H1 (cell line): ENCODE results near the gene KATNIP. TPM values are rescaled to one million over a fixed set of nuclear protein-coding genes. Genes with fewer than 3 reads are reported as not detected.

Experiments
- CTBP2 ChIP-seq: IDR thresholded peaks from 2 replicates; pipeline ENCODE4 v1.7.0; 2011; ENCODE audit warnings: borderline replicate concordance, mild to moderate bottlenecking, moderate library complexity, mixed read lengths, low read length; ENCODE audit not compliant: insufficient read depth, insufficient read length
- POLR2A ChIP-seq, 2 experiments: IDR thresholded peaks; 1 replicate in 1 of 2; 2 replicates in 1 of 2; pipeline ENCODE4 v1.6.1; 2011; ENCODE audit warnings: low read depth in 2 of 2, low read length in 2 of 2, mild to moderate bottlenecking in 2 of 2; ENCODE audit errors: control extremely low read depth in 1 of 2
- POU5F1 ChIP-seq: IDR thresholded peaks from 2 replicates; pipeline ENCODE4 v1.6.1; 2011; ENCODE audit warnings: low read depth, mild to moderate bottlenecking, low read length, moderate library complexity
- polyA plus RNA-seq, 7 experiments: library from polyadenylated mRNA; depleted of rRNA in 3 of 7; stranded (reverse) in 5 of 7; unstranded in 2 of 7; fragments of >200 nt in 5 of 7; fragments of 200-250 nt in 2 of 7; gene quantifications; 1 replicate in 5 of 7; 2 replicates in 1 of 7; 4 replicates in 1 of 7; pipeline versions ENCODE4 v1.2.1 to v1.2.3, GENCODE V29; 2011 to 2013; ENCODE audit warnings: missing spikeins in 2 of 7, mixed read lengths in 2 of 7
- total RNA-seq: library from RNA; stranded (reverse); fragmentation: NEBNext Ultra II Directional; extraction: Animal tissue kit (Norgen Biotek cat#: 25700); gene quantifications from 2 replicates; pipeline ENCODE4 v1.2.1, GENCODE V29; 2021

Gene KATNIP
- total and polyA plus RNA-seq, 2 of the 8 experiments (the other 6 are each of a cell fraction or from before 2014, with no cell fraction given), result 7.9 to 20.0 TPM

- TF ChIP-seq CTBP2, result no peak
- no peak for TF ChIP-seq POU5F1
- no peak for TF ChIP-seq POLR2A (IDR thresholded peaks at IDR 0.05; ENCODE audit: control extremely low read depth in 1 of 2, low read depth in 2 of 2, low read length in 2 of 2)
These were observed 46.0 kb downstream of the KATNIP start (continued) for GRCh38 chr16:27595993-27596392.
